Measurements from ENCODE around the gene MAN1A2.

The MAN1A2 gene

GRCh38 chr1:117339866-117340700 is 27.2 kb upstream of the MAN1A2 start:
- H3K9me2 ChIP-seq (replicated peaks; ENCODE audit: control insufficient read depth, low read length): no peaks in the 10 kb centered on the region
- H3K27ac ChIP-seq (ENCODE audit: low read depth, low read length): no peak overlapping the region
- no peaks in the 10 kb centered on the region for H3F3A ChIP-seq (ENCODE audit: control insufficient read depth, insufficient read depth)
- no peaks in the 10 kb centered on the region for H3K4me1 ChIP-seq (ENCODE audit: control insufficient read depth, low read length)
- no peaks in the 10 kb centered on the region for H3K9me3 ChIP-seq (ENCODE audit: control insufficient read depth, insufficient read depth, low read length)
- TF ChIP-seq EZH2phosphoT487 (IDR thresholded peaks at IDR 0.05; ENCODE audit: borderline replicate concordance, low read length) (no peak), CTCF (IDR thresholded peaks at IDR 0.05; ENCODE audit: low read depth, low read length, poor library complexity, severe bottlenecking) (no peak)
- peaks cover 3% of the 10 kb centered on the region; the same call in 1 of the 2 replicates for H3K27me3 ChIP-seq (ENCODE audit: control insufficient read depth, low read length)
- no peaks in the 10 kb centered on the region for H3K79me2 ChIP-seq (ENCODE audit: control insufficient read depth, low read length)
- no peak overlapping the region for H3K4me2 ChIP-seq (ENCODE audit: low read length)
- H3K36me3 ChIP-seq (ENCODE audit: control insufficient read depth, low read length): no peaks in the 10 kb centered on the region
- no peak overlapping the region for H3K4me3 ChIP-seq (ENCODE audit: low read length)
- H4K20me1 ChIP-seq (ENCODE audit: control insufficient read depth, insufficient read depth, low read depth, low read length): no peaks in the 10 kb centered on the region

GRCh38 chr1:117341123-117341522 is 26.1 kb upstream of the MAN1A2 start:
- Histone ChIP-seq H3K27ac (ENCODE audit: low read depth, low read length) (no peak overlapping the region), H4K20me1 (ENCODE audit: control insufficient read depth, insufficient read depth, low read depth, low read length) (no peaks in the 10 kb centered on the region), H3K9me2 (replicated peaks; ENCODE audit: control insufficient read depth, low read length) (no peaks in the 10 kb centered on the region)

DNA sequence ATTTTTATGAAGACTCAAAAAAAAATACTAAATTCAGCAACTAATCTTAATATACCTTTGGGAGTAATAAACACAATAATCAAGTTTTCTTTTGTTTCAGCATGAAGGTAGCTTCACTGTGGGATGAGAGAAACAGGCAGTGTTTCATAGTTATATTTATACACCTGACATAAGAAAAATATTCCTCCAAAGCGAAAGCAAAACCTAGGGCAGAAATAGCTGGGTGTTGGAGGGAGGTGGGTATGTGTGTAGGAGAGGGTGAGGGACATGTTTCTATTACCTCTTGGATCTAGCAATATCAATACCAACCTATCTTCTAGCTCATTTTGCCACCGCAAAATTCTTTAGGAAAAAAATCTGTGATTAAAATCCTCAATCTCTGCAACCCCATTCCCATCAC is 24.9 kb upstream of the MAN1A2 start:
- H3K27ac ChIP-seq (ENCODE audit: low read depth, low read length): no peak overlapping the region
- no peaks in the 10 kb centered on the region for H3K9me3 ChIP-seq (ENCODE audit: control insufficient read depth, insufficient read depth, low read length)
- no peaks in the 10 kb centered on the region for H3K79me2 ChIP-seq (ENCODE audit: control insufficient read depth, low read length)
- TF ChIP-seq CTCF (IDR thresholded peaks at IDR 0.05; ENCODE audit: low read depth, low read length, poor library complexity, severe bottlenecking): no peak
- no peak for TF ChIP-seq EZH2phosphoT487 (IDR thresholded peaks at IDR 0.05; ENCODE audit: borderline replicate concordance, low read length)
- no peaks in the 10 kb centered on the region for H3K4me1 ChIP-seq (ENCODE audit: control insufficient read depth, low read length)
- H3K4me3 ChIP-seq (ENCODE audit: low read length): no peak overlapping the region
- no peaks in the 10 kb centered on the region for H4K20me1 ChIP-seq (ENCODE audit: control insufficient read depth, insufficient read depth, low read depth, low read length)
- H3K36me3 ChIP-seq (ENCODE audit: control insufficient read depth, low read length): no peaks in the 10 kb centered on the region
- H3K27me3 ChIP-seq (ENCODE audit: control insufficient read depth, low read length): peaks cover 3% of the 10 kb centered on the region; the same call in 1 of the 2 replicates
- H3F3A ChIP-seq (ENCODE audit: control insufficient read depth, insufficient read depth): no peaks in the 10 kb centered on the region
- H3K4me2 ChIP-seq (ENCODE audit: low read length): no peak overlapping the region
- no peaks in the 10 kb centered on the region for H3K9me2 ChIP-seq (replicated peaks; ENCODE audit: control insufficient read depth, low read length)

More at GRCh38 chr1:117341123-117341522, 26.1 kb upstream of the MAN1A2 start:
- H3K4me3 ChIP-seq (ENCODE audit: low read length): no peak overlapping the region
- H3K4me2 ChIP-seq (ENCODE audit: low read length): no peak overlapping the region
- no peaks in the 10 kb centered on the region for H3F3A ChIP-seq (ENCODE audit: control insufficient read depth, insufficient read depth)
- H3K36me3 ChIP-seq (ENCODE audit: control insufficient read depth, low read length): no peaks in the 10 kb centered on the region
- no peak for TF ChIP-seq EZH2phosphoT487 (IDR thresholded peaks at IDR 0.05; ENCODE audit: borderline replicate concordance, low read length)
- TF ChIP-seq CTCF (IDR thresholded peaks at IDR 0.05; ENCODE audit: low read depth, low read length, poor library complexity, severe bottlenecking): no peak
- peaks cover 3% of the 10 kb centered on the region; the same call in 1 of the 2 replicates for H3K27me3 ChIP-seq (ENCODE audit: control insufficient read depth, low read length)
- no peaks in the 10 kb centered on the region for H3K79me2 ChIP-seq (ENCODE audit: control insufficient read depth, low read length)
- no peaks in the 10 kb centered on the region for H3K4me1 ChIP-seq (ENCODE audit: control insufficient read depth, low read length)
- no peaks in the 10 kb centered on the region for H3K9me3 ChIP-seq (ENCODE audit: control insufficient read depth, insufficient read depth, low read length)
